Activated B cell treated with CpG ODN at 0.5 μM for 24 hours (primary cell): ENCODE results near the gene XNDC1N. TPM values are rescaled to one million over a fixed set of nuclear protein-coding genes. Genes with fewer than 3 reads are reported as not detected.

Source experiments
- ATAC-seq: fragments of 200-7000 bp; cut with Tn5 transposase; one replicate; pipeline ENCODE4 v1.10.0; 2021; ENCODE audit warnings: low read depth, mild to moderate bottlenecking, moderate library complexity
- CTCF ChIA-PET: fragments of 350-600 bp; sonication (Branson Sonifier 250); formaldehyde crosslinking; loops from one replicate; lab custom pipeline; 2021; ENCODE audit warnings: antibody characterized with exemption; lab: Charles Lee
- POLR2A ChIA-PET: fragments of 350-600 bp; sonication (Branson Sonifier 250); formaldehyde crosslinking; loops from one replicate; lab custom pipeline; 2021; ENCODE audit warnings: antibody characterized with exemption; lab: Charles Lee
- DNase-seq: peaks from one replicate; pipeline ENCODE4 v3.0.0; 2022
- H3K27ac Mint-ChIP-seq: one replicate; pipeline ENCODE4 v1.8.0; 2020; ENCODE audit warnings: mixed read lengths
- H3K27me3 Mint-ChIP-seq: one replicate; pipeline ENCODE4 v1.8.0; 2021; ENCODE audit warnings: mixed read lengths
- H3K36me3 Mint-ChIP-seq: one replicate; pipeline ENCODE4 v1.8.0; 2021; ENCODE audit warnings: low read depth, mixed read lengths
- H3K4me1 Mint-ChIP-seq: one replicate; pipeline ENCODE4 v1.8.0; 2021; ENCODE audit warnings: mixed read lengths
- H3K4me3 Mint-ChIP-seq: one replicate; pipeline ENCODE4 v1.8.0; 2020; ENCODE audit warnings: mild to moderate bottlenecking, mixed read lengths
- H3K9me3 Mint-ChIP-seq: one replicate; pipeline ENCODE4 v1.8.0; 2020; ENCODE audit warnings: mixed read lengths
- intact Hi-C: fragments of 100-400 bp; cut with micrococcal nuclease; formaldehyde crosslinking; loops from one replicate; pipeline ENCODE4 v1.15.1; 2024
- total RNA-seq: library from RNA; stranded (reverse); gene quantifications from 2 replicates; pipeline ENCODE4 v1.2.3, GENCODE V29; 2022
- TF ChIP-seq, protein P1 (sequence below): fragments of 200-600 bp; IDR thresholded peaks from one replicate; pipeline ENCODE4 v1.8.0; 2022; ENCODE audit warnings: antibody characterized with exemption, mild to moderate bottlenecking

XNDC1N gene
- total RNA-seq, 1 donor from 2014 or later, result 20.8 TPM

DNA sequence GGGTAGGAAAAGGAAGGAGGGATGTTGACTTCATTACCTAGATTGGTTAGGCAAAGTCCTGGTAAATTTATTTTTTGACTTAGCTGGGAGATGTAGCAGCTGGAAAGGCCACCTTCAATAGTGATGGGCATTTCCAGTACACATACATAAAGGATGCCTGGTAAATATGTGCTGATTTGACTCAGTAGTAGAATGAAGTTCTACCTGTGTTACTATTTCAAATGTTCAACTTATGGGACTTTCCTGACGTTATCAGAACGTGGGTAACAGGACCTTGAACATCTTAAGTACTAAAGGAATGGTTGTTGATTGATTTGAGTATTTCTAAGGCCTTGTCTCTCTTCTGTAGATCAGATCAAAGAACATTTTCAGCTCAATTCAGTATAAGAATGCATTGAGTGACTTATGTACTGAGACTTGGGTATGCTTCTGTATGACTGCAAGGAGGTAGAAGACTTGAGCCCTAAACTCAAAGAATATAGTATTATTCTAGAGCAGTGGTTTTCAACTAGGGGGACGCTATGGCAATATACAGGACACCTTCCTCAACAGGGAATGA, 27.6 kb upstream of the XNDC1N start:
- DNase-seq (no peak), ATAC-seq (no peak)
- Mint-ChIP-seq H3K4me1 (peaks cover 8% of the 10 kb centered on the region), H3K27me3 (no peaks in the 10 kb centered on the region), H3K36me3 (peaks cover 21% of the 10 kb centered on the region), H3K4me3 (no peak overlapping the region), H3K27ac (no peak overlapping the region), H3K9me3 (peaks cover 1% of the 10 kb centered on the region)
- ChIA-PET CTCF (no interaction called here), POLR2A (no interaction called here)
- intact Hi-C loops, result no loop called here
- TF ChIP-seq, protein P1, sequence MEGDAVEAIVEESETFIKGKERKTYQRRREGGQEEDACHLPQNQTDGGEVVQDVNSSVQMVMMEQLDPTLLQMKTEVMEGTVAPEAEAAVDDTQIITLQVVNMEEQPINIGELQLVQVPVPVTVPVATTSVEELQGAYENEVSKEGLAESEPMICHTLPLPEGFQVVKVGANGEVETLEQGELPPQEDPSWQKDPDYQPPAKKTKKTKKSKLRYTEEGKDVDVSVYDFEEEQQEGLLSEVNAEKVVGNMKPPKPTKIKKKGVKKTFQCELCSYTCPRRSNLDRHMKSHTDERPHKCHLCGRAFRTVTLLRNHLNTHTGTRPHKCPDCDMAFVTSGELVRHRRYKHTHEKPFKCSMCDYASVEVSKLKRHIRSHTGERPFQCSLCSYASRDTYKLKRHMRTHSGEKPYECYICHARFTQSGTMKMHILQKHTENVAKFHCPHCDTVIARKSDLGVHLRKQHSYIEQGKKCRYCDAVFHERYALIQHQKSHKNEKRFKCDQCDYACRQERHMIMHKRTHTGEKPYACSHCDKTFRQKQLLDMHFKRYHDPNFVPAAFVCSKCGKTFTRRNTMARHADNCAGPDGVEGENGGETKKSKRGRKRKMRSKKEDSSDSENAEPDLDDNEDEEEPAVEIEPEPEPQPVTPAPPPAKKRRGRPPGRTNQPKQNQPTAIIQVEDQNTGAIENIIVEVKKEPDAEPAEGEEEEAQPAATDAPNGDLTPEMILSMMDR, result no peak

DNA sequence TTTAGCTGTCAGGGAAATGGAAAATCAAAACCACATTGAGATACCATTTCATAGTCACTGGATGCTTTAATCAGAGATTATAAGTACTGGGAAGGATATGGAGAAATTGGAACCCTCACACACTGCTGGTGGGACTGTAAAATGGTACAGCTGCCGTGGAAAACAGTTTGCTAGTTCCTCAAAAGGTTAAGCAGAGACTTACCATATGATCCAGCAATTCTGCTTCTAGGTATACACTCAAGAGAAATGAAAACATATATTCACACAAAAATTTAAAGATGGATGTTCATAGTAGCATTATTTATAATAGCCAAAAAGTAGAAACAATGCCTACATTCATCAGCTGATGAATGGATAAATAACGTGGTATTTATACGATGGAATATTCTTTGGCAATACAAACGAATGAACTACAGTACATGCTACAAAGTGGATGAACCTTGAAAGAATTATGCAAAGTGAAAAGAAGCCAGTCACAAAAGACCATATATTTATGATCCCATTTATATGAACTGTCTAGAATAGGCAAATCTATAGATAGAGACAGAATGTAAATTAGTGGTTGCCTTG, 23.4 kb upstream of the XNDC1N start:
- ChIA-PET POLR2A (no interaction called here), CTCF (no interaction called here)
- H3K36me3 Mint-ChIP-seq, result peaks cover 8% of the 10 kb centered on the region
- no peak overlapping the region for H3K4me3 Mint-ChIP-seq
- TF ChIP-seq, protein P1, result no peak
- H3K27ac Mint-ChIP-seq, result no peak overlapping the region
- intact Hi-C loops, result no loop called here
- ATAC-seq (no peak), DNase-seq (no peak)
- no peaks in the 10 kb centered on the region for H3K27me3 Mint-ChIP-seq
- H3K4me1 Mint-ChIP-seq, result peaks cover 17% of the 10 kb centered on the region
- H3K9me3 Mint-ChIP-seq, result no peaks in the 10 kb centered on the region

GRCh38 chr11:71949034-71949433, 20.6 kb upstream of the XNDC1N start:
- intact Hi-C loops, result no loop called here
- ATAC-seq (no peak), DNase-seq (no peak)
- TF ChIP-seq, protein P1, result no peak
- Mint-ChIP-seq H3K27me3 (no peaks in the 10 kb centered on the region), H3K36me3 (peaks cover 14% of the 10 kb centered on the region), H3K4me1 (peaks cover 30% of the 10 kb centered on the region), H3K27ac (no peak overlapping the region), H3K9me3 (no peaks in the 10 kb centered on the region), H3K4me3 (no peak overlapping the region)
- CTCF ChIA-PET, result interaction anchor here (1.0 kb wide), 1 partner anchor 9 kb away, joined by 3 read pairs; no protein-coding TSS in a partner anchor
- POLR2A ChIA-PET, result no interaction called here

DNA sequence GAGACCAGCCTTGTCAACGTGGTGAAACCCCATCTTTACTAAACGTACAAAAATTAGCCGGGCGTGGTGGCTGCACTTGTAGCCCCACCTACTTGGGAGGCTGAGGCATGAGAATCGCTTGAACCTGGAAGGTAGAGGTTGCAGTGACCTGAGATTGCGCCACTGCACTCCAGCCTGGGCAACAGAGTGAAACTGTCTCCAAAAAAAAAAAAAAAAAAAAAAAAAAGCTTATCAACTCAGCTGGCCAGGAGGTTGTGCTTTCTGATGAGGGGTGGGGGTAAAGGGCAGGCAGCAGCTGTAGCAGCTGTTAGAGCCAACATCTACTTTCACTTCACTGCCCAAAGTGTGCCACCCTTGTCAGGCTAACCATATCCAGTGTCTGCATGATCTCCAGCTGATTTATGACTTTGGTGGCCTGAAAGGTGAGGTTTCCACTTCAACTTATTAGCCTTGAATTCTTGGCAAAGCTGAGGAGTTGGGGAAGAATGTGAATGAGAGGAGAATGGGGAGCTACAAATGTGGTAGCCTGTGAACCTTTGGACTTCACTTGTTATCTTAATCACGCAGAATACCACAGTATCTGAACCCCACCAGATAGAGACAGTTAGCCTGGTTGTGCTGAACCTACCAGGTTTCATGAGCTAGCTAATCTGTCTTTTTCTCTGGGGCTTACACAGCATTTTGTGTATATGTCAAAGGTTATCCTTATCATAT, 20.1 kb upstream of the XNDC1N start:
- Mint-ChIP-seq H3K9me3 (no peaks in the 10 kb centered on the region), H3K4me1 (peaks cover 36% of the 10 kb centered on the region), H3K27me3 (no peaks in the 10 kb centered on the region), H3K27ac (no peak overlapping the region), H3K36me3 (peaks cover 14% of the 10 kb centered on the region), H3K4me3 (no peak overlapping the region)
- CTCF ChIA-PET, result interaction anchor here (1.0 kb wide), 1 partner anchor 9 kb away, joined by 3 read pairs; no protein-coding TSS in a partner anchor
- POLR2A ChIA-PET, result no interaction called here
- intact Hi-C loops, result no loop called here
- DNase-seq (no peak), ATAC-seq (no peak)
- TF ChIP-seq, protein P1, result no peak

- H3K4me3 Mint-ChIP-seq, result no peak overlapping the region
- no peak for ATAC-seq
- intact Hi-C loops, result no loop called here
- DNase-seq, result no peak
- no peaks in the 10 kb centered on the region for H3K9me3 Mint-ChIP-seq
- no peaks in the 10 kb centered on the region for H3K27me3 Mint-ChIP-seq
- TF ChIP-seq, protein P1, result no peak
- POLR2A ChIA-PET, result no interaction called here
- H3K36me3 Mint-ChIP-seq, result peaks cover 16% of the 10 kb centered on the region
- H3K4me1 Mint-ChIP-seq, result peaks cover 43% of the 10 kb centered on the region
- CTCF ChIA-PET, result no interaction called here
- no peak overlapping the region for H3K27ac Mint-ChIP-seq
These were observed 19.1 kb upstream of the XNDC1N start for GRCh38 chr11:71947498-71947897.
